RPMI8226 (cell line): ENCODE data around the gene SCAMP3.
"Not testable (repeated sequence)": the region's sequence is repeated elsewhere in the genome, so short reads cannot be mapped to it uniquely, and the experiment has no call there.

Source experiments
- DNase-seq: peaks from one replicate; pipeline ENCODE4 v3.0.0-alpha.2; 2015

Gene SCAMP3

DNA sequence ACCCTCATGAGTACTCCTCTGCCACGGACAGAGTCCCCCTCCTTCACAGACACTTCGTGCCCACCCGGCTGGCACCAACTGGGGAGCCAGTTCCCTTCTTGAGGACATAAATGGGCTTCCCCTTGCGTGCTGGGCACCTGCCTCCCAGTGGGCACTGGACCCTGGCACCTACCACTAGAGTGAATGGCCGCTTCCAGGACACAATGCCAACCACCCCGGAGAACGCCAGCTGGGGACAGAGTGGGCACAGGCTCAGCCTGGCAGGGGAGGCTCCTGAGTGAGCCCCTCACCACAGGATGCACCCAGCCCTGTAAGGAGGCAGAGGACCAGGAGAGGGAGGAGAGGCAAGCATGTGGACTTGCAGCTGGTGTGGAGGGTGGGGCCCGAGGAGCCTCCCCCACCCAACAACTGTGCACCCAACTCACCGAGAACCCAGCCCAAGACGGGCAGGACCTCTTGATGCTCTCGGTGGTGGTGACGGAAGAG, 7.9 kb downstream of the SCAMP3 start:
- DNase-seq = no peak

DNA sequence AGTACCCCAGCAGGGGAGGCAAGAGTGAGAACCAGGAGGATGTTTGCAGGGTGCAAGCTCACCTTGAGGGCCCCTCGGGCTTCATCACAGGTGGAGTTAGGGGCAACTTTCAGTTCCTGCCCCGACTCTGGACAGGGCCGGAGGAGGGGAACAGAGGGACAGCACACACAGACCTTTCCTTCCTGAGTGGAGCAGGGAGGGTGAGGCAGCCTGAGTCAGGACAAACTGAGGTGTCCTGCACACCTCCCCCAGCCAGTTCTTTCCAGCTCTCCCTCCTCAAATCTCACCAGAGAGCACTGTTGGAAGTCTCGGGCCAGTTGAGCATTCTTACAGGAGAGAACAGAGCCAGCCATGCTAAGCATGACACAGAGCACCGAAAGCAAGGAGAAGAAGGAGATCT, 8.4 kb downstream of the SCAMP3 start:
- DNase-seq = no peak

DNA sequence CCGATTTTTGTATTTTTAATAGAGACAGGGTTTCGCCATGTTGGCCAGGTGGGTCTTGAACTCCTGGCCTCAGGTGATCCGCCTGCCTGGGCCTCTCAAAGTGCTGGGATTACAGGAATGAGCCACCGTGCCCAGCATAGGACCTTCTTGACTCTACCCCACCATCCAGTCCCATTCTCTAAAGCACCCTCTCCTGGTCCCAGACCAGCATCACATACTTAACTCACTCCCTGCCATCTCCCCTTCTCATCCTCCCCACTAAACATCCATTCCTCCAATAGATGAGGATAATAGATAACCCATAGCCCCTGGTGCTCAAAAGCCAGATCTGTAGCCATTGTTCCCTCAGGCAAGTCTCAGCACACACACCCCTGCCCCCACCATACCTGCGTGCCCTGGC, 9.0 kb downstream of the SCAMP3 start:
- DNase-seq = no peak

DNA sequence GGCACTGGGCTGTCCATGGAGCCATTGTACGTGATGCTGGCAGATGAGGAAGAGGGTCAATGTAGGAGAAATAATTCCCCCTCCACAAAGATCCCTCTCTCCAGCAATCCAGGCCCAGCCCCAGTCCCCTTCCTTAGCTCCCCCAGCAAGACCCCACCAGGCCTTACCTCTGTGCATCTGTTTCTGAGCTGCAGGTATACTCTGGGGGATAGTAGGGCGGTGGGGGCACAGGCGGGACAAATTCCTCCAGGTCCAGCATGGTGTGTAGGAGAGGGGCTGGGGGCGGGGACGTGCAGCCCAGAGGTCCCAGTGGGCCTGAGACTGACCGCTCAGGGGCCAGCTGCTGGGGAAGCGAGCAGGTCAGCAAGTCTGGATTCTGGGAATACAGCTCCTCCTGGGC, 10.6 kb downstream of the SCAMP3 start:
- no peak for DNase-seq

DNA sequence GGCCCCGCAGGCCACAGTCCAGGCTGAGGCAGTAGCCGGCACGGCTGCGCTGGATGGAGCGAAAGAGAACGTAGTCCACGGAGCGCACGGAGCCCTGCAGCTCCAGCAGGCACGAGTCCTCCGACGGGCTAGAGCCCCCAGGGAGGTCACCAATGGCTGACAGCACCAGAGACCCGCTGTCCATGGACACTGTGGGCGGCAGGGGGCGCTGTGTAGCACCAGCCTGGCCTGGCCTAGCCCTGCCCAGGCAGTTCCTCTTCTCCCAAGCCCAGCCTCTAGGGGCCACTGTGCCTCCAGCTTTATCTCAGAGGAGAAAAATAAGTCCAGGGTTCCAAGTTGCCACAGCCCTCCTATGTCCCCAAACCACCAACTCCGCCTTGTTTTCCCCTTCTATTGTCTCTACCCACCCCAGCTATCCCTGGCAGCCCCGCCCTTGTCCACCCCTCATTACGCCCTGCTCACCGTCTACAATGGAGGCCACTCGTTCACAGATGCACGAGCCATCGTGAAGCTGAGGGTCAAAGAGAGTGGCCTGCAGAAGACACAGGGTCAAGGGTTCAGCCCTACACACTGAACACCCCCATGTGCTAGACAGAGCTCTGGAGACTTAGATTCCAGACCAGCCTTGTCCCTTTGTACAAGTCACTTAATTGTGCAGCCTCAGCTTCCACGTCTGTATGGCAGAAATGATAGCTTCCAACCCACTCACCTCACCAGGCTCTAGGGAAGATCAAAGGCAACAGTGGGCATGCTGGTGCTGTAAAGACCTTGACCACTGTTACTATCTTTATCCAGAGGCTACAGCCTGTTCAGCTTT, 11.3 kb downstream of the SCAMP3 start:
- peak; percentile 98 for DNase-seq

DNA sequence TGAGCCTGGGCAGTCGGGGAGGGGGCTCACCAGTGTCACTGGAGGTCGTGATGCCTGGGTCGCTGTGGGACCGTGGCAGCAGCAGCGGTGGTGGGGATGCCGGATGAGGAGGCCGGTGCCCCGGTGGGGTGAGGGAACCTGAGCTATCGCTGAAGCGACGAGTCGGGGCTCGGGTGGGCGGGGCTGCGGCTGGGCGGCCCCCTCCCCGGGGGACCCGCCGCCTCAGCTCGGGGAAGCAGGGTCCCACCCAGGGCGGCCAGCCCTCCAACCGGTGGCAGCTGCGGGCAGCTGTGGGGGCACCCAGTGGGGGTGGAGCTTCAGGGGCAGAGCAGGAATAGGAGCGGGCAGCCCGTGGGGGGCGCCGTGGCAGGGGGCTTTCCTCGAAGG, 11.9 kb downstream of the SCAMP3 start:
- DNase-seq = no peak

DNA sequence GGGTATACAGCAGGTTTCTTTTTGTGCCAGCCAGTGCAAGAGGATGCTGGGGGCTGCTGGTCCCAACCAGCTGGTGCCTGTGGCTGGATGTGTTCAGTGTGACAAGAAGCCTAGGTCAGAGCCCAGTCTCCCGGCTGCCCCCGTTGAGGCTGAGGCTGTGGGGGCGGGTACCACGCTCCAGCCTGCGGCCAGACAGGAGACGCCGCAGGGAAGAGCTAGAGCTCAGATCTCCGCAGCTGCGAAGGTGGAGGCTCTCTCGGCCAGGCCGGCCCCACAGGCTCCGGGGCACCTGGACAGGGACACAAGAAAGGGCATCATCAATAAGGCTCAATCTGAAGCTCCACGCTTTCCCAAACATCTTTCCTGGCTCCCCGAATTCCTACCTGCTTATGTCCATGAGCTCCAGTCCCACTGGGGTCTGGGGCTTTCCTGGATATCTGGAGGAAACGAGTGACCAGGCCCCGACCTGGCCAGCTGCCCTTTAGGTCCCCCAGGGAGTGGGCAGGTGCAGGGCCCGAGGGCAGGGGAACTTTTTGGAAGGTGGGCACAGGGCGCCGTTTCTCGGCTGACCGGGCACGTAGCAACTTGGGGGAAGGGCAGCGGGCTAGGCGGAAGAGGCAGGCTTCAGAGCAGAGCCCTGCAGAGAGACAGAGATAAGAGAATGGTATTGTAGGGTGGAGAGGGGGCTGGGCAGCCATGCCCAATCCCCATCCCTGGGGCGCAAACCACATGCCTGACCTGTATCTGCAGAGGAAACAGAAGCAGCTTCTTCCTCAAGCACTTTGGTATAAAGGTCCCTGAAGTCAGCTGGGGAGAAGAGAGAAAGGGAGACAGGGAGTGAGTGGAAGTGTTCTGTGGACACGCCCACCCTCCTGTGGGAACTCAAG, 14.2 kb downstream of the SCAMP3 start:
- no peak for DNase-seq

DNA sequence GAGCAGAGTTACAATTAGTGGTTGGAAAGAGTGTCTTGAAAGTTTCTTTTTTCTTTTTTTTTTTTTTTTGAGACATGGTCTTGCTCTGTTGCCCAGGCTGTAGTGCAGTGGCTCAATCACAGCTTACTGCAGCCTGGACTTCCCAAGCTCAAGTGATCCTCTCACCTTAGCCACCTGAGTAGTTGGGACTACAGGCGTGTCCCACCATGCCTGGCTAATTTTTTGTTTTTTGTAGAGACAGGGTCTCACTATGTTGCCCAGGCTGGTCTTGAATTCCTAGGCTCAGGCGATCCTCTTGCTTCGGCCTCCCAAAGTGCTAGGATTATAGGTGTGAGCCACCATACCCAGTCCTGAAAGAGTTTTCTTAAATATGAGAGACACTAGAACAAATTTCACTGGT, 15.4 kb downstream of the SCAMP3 start:
- not testable (repeated sequence) for DNase-seq

DNA sequence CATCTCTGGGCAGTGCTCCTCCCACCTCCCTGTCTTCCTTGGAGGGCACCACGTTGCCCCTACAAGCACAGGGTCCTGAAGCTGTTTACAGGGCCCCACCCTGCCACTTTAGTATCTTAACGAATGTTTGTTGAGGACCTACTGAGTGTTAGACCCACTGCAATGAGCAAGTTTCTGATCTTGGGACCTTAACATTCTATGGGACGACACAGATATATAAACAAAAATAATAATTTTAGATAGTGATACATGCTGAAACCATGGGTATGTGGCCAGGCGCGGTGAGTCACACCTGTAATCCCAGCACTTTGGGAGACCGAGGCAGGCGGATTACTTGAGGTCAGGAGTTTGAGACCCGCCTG, 17.0 kb downstream of the SCAMP3 start:
- no peak for DNase-seq

DNA sequence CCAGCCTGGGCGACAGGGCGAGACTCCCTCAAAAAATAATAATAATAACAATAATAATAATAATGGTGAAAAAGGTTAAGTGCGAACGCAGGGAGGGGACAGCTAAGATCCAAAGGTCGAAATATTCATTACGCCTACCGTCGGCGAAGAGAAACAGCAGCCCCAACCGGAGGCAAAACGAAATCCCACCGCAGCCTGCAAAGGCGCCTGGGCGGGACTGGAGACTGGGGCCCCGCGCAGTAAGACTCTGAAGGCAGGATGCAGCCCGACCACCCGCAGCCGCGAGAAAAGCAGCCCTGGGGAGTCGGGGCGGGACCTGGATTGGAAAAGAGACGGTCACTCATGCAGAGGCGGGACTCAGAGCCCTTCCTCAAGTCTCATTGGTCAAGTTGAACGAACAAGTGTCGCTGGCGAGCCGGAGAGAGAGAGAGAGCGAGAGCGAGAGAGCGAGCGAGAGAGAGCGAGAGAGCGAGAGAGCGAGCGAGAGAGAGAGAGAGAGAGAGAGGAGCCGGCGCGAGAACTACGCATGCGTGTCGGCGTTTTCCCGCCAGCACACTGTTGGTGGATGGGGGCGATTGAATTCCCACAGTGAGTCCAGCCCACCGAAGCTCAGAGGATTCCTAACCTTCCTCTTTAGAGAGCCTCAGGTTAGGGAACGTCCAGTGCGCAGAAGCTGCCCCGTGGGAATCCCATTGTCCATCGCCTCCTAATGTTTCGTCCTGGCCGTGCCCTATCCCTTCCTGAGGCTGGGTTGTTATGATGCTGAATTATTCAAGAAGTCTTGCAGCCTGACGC, 17.6 kb downstream of the SCAMP3 start:
- DNase-seq = peak; percentile 99

DNA sequence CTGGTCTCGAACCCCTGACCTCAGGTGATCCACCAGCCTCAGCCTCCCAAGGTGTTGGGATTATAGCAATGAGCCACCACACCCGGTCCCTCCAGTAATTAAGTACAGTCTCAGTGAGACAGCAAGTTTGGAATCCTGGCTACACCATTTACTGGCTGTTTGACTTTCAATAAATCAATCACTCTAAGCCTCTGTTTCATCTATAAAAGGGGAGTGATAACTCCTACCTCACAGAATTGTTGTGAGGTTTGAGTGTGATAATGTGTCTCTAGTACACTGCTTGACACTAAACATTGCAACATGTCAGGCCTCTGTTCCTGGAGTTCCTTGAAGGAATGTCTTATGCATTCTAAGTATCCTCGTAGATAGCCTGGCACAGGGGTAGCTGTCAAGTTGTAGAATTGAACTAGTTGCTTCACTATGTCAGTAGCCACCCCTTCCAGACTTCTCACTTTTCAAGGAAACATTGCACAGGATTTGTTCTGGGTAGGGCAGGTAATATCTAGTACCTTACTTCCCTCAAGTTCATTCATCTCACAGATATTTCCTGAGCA, 19.3 kb downstream of the SCAMP3 start:
- DNase-seq = no peak

DNA sequence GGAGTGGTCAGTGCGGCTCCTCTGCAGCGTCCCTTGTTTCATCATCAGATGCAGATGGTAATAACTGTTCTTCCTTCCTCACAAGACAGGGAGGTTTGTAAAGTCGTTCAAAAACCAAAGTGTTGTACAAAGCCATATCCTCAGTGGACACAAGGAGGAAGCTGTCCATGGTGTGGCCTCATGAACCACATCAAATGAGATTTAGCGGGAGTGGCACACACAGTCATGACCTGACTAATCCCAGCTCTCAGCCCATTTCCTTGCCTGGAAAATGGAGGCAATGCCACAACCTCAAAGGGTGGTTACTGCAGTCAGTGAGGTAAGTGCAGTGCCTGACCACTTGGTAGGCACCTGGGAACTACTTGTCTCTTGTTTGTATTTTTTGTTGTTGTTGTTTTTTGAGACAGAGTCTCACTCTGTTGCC, 20.3 kb downstream of the SCAMP3 start:
- DNase-seq = no peak

DNA sequence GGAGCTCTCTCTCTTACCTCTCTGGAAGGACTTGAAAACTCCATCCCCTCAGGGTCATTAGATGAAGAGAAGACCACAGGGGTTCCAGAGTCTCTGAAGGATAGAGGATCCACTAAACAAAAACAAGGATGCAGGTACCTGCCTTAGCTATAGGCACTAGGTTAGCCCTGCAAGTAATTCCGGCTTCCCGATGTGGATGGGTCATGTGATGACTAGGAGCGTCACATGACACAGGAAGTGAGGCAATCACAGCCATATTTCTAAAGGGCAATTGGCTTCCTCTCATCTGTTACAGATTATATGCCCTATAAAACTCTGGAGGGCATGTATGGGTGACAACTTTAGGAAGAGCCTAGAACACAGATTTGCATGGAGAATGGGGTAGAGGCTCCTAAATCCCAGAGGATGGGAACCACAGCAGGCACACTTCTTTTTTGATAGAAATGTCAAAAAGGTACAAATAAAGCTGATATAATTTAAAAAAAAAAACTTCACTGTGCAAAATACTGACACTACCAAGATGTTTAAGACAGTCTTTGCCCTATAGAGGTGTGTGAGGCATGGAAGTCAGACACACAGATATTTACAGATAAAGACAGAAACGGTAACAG, 21.0 kb downstream of the SCAMP3 start:
- peak; percentile 81 for DNase-seq

DNA sequence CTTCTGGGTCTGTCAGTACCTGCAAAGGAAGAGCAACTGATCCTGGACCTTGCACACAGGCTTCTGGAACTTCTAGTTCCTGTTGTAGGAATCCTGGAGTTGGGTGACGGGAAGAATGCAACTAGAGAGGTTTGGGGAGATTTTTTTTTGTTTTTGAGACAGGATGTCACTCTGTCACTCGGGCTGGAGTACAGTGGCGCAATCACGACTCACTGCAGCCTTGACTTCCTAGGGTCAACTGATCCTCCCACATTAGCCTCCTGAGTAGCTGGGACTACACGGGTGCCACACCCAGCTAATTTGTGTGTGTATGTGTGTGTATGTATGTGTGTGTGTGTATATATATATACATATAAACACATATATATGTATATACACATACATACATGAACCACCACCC, 25.7 kb downstream of the SCAMP3 start:
- no peak for DNase-seq

DNA sequence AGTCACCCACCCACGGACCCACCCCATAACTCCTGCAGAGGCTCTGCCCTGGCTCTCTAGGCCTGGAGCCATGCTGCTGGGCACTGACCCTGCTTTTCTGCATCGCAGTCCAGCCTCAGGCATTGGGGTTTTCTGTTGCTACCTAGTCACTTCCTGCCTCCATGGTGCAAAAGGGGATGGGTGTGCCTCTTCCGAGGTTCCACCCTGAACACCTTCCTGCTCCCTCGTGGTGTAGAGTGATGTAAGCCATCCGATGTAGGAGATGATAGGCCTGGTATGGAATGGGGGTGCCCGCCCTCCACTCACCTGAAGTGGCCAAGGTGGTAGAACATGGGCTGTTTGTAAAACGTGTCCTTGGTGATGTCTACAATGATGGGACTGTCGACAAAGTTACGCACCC, 26.8 kb downstream of the SCAMP3 start:
- DNase-seq = not testable (repeated sequence)

DNA sequence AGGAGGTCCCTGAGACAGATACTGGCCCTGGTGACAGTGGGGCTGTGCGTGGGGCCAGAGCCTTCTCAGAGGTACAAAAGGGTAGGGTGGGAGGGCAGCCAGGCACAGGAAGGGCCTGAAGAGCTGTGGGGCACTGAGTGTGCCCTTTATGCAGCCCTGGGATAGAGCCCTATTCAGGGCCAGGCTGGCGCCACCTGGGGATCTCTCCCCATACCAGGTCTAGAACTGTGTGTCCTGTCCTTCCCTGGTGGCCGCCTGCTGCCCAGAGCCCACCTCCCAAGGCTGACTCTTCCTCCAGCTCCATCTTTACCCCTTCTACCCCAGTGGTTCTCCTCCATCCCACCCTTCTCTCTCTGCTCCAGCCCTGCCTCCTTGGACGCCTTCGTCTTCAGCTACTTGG, 28.7 kb downstream of the SCAMP3 start:
- DNase-seq = not testable (repeated sequence)

DNA sequence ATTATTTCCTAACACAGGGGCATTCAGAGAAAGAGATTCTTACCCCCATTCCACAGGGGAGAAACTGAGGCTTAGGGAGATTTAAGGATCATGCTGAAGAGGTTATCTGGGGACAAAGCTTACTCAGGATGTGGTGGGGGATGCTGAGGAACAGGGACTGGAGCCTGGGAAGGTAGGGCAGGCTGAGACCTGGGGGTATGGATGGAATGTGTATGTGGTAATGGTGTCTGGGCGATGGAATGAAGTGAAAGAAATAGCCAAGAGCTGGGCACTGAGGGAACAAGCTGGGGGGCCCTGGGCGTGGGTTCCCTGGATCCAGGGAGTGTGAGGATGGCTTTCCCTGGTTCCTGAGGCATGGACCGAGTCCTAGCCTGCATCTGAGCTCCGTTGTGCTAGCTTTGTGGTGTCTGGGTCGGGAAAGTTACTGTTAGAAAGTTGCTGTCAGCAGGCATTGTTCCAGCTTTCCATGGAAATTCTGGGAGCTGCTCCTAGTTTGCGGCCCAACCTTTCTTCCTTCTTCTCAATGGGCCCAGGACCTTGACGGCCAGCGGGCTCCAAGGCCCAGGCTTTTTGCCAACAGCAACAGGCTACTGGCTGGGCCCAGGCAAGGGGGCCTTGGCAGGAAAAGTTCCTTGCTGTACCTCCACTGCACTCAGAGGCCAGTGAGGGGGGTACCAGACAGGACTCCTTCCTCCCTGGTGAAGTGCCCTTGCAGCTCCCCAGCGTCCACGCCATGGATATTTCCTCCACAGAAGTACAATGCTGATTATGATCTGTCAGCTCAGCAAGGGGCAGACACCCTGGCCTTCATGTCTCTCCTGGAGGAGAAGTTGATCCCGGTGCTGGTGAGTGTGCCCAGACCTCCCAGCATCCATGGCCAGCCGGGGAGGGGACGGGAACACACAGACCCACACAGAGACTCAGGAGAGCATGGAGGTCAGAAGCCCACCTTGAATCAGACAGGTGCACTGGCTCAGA, 29.9 kb downstream of the SCAMP3 start:
- DNase-seq = not testable (repeated sequence)

DNA sequence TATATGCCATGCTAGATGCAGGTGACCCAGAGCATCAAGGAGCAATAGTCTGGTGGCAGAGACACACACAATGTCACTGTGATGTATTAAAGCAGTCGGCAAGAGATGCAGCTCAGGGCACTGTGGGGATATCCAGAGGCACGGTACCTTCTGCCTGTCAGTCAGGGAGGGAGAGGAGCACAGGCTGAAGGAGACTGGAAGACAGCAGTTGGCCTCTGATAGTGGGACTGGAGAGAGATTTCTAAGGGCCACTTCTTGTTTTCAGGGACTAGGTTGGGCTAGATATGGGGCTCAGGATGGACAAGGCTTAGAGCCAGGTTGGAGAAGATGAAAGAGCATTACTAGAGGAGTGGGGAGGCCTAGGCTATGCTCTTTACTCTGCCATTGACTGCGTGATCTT, 30.9 kb downstream of the SCAMP3 start:
- not testable (repeated sequence) for DNase-seq

DNA sequence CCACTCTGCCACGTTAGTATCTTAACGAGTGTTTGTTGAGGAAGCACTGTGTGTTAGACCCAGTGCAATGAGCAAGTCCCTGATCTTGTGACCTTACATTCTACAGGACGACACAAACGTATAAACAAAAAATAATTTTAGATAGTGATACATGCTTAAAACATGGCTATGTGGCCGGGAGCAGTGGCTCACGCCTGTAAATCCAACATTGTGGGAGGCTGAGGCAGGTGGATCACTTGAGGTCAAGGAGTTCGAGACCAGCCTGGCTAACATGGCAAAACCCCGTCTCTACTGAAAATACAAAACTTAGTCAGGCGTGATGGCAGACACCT, 34.1 kb downstream of the SCAMP3 start:
- no peak for DNase-seq

DNA sequence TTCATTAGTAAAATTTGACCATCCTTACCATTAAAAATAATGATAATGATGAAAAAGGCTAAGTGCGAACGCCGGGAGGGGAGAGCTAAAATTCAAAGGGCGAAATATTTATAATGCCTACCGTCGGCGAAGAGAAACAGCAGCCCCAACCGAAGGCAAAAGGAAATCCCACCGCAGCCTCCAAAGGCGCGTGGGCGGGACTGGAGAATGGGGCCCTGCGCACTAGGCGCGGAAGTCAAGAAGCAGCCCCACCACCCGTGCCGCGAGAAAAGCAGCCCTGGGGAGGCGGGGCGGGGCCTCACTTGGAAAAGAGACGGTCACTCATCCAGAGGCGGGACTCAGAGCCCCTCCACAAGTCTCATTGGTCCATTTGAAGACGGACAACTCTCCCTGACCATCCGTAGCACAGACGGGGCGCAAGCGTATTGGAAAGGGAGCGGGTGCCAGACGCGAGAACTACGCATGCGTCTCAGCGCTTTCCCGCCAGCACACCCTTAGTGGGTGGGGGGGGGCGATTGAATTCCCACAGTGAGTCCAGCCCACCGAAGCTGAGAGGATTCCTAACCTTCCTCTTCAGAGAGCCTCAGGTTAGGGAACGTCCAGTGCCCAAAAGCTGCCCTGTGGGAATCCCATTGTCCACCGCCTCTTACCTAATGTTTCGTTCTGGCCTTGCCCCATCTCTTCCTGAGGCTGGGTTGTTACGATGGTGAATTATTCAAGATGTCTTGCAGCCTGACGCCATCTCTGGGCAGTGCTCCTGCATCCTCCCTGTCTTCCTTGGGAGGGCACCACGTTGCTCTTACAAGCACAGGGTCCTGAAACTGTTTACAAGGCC, 34.7 kb downstream of the SCAMP3 start:
- peak; percentile 100 for DNase-seq
